Measurements from ENCODE around the gene TBC1D14.

TBC1D14 gene

GRCh38 chr4:7003176-7003878, 93.7 kb downstream of the TBC1D14 start:
- H3K36me3 ChIP-seq (ENCODE audit: control insufficient read depth, insufficient read depth, low read length), result peaks cover 29% of the 10 kb centered on the region
- DNase-seq (ENCODE audit: extremely low read depth, insufficient read length), result no peak
- TF ChIP-seq, protein P1, sequence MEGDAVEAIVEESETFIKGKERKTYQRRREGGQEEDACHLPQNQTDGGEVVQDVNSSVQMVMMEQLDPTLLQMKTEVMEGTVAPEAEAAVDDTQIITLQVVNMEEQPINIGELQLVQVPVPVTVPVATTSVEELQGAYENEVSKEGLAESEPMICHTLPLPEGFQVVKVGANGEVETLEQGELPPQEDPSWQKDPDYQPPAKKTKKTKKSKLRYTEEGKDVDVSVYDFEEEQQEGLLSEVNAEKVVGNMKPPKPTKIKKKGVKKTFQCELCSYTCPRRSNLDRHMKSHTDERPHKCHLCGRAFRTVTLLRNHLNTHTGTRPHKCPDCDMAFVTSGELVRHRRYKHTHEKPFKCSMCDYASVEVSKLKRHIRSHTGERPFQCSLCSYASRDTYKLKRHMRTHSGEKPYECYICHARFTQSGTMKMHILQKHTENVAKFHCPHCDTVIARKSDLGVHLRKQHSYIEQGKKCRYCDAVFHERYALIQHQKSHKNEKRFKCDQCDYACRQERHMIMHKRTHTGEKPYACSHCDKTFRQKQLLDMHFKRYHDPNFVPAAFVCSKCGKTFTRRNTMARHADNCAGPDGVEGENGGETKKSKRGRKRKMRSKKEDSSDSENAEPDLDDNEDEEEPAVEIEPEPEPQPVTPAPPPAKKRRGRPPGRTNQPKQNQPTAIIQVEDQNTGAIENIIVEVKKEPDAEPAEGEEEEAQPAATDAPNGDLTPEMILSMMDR (IDR thresholded peaks at IDR 0.05; ENCODE audit: insufficient read depth, low read length, poor library complexity, severe bottlenecking), result no peak
- H3K27me3 ChIP-seq (replicated peaks; ENCODE audit: control insufficient read depth, insufficient read depth, low read length), result no peaks in the 10 kb centered on the region
- H3K4me3 ChIP-seq (replicated peaks; ENCODE audit: low read depth, low read length), result no peak overlapping the region

DNA sequence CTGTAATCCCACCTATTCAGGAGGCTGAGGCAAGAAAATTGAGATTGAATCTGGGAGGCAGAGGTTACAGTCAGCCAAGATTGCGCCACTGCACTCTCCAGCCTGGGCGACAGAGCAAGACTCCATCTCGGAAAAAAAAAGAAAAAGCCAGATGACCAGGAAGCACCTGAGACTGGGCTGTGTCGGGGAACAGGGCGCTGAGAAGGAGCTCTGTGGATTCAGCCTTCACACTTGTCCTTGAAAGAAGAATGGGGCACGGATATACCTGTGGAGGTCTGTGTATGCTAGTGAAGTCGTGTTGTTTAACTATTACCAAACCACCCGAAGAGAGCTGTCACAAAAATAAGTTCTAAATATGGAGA, 94.2 kb downstream of the TBC1D14 start:
- no peak for DNase-seq (ENCODE audit: extremely low read depth, insufficient read length)
- Histone ChIP-seq H3K27me3 (replicated peaks; ENCODE audit: control insufficient read depth, insufficient read depth, low read length) (no peaks in the 10 kb centered on the region), H3K36me3 (ENCODE audit: control insufficient read depth, insufficient read depth, low read length) (peaks cover 29% of the 10 kb centered on the region), H3K4me3 (replicated peaks; ENCODE audit: low read depth, low read length) (no peak overlapping the region)
- TF ChIP-seq, protein P1 (IDR thresholded peaks at IDR 0.05; ENCODE audit: insufficient read depth, low read length, poor library complexity, severe bottlenecking), result no peak

- TF ChIP-seq, protein P1 (IDR thresholded peaks at IDR 0.05; ENCODE audit: insufficient read depth, low read length, poor library complexity, severe bottlenecking), result no peak
- DNase-seq (ENCODE audit: extremely low read depth, insufficient read length), result no peak
Measured at GRCh38 chr4:7004331-7004730, 94.7 kb downstream of the TBC1D14 start.

DNA sequence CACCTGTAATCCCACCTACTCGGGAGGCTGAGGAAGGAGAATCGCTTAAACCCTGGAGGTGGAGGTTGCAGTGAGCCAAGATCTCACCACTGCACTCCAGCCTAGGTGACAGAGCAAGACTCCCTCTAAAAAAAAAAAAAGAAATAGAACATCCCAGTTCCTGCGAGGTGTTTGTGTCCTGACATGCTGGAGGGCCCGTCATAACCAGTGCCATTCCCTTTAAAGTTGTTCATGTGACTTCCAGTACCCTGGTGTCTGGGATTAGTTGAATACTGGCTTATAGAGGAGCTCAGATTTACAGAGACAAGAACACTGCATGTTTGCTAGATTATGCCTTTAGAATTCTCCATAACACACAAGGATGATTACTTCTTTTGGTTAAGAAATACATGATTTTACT, 95.9 kb downstream of the TBC1D14 start:
- H3K36me3 ChIP-seq (ENCODE audit: control insufficient read depth, insufficient read depth, low read length), result peaks cover 20% of the 10 kb centered on the region
- TF ChIP-seq, protein P1 (IDR thresholded peaks at IDR 0.05; ENCODE audit: insufficient read depth, low read length, poor library complexity, severe bottlenecking), result no peak
- no peak overlapping the region for H3K4me3 ChIP-seq (replicated peaks; ENCODE audit: low read depth, low read length)
- no peak for DNase-seq (ENCODE audit: extremely low read depth, insufficient read length)
- no peaks in the 10 kb centered on the region for H3K27me3 ChIP-seq (replicated peaks; ENCODE audit: control insufficient read depth, insufficient read depth, low read length)

More at GRCh38 chr4:7004331-7004730, 94.7 kb downstream of the TBC1D14 start:
- Histone ChIP-seq H3K27me3 (replicated peaks; ENCODE audit: control insufficient read depth, insufficient read depth, low read length) (no peaks in the 10 kb centered on the region), H3K36me3 (ENCODE audit: control insufficient read depth, insufficient read depth, low read length) (peaks cover 27% of the 10 kb centered on the region), H3K4me3 (replicated peaks; ENCODE audit: low read depth, low read length) (no peak overlapping the region)

DNA sequence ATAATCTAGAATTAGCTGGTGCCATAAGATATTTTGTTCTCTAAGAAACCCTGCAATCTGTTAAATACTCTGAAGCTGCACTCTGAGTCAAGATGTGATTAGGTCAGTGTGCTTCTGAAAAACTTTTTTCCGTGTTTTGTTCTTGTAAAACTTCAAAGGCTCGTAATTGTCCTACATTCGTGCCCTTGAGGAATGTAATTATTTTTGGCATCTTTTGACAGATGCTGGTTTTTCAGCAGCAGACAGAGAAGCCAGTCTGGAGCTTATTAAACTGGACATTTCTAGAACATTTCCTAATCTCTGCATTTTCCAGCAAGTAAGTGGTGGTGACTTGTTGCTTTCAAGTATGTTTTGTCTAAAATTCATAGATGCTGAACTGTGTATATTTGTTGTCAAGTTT, 96.8 kb downstream of the TBC1D14 start:
- TF ChIP-seq, protein P1 (IDR thresholded peaks at IDR 0.05; ENCODE audit: insufficient read depth, low read length, poor library complexity, severe bottlenecking), result no peak
- DNase-seq (ENCODE audit: extremely low read depth, insufficient read length), result no peak
- H3K4me3 ChIP-seq (replicated peaks; ENCODE audit: low read depth, low read length), result no peak overlapping the region
- H3K27me3 ChIP-seq (replicated peaks; ENCODE audit: control insufficient read depth, insufficient read depth, low read length), result no peaks in the 10 kb centered on the region
- H3K36me3 ChIP-seq (ENCODE audit: control insufficient read depth, insufficient read depth, low read length), result peaks cover 19% of the 10 kb centered on the region

Measured in GM06990 (cell line).